CD4-positive, alpha-beta T cell treated with Interferon alpha-2 for 1 hour (primary cell): ENCODE results near the gene SUPT20HL1.

ENCODE experiments used
- DNase-seq, 2 donors: peaks; one replicate each; pipeline ENCODE4 v3.0.0-alpha.2; 2020 to 2022

The SUPT20HL1 gene

GRCh38 chrX:24399550-24399949 lies 39.1 kb downstream of the SUPT20HL1 start:
- no peak for DNase-seq

GRCh38 chrX:24405959-24406358 lies 45.5 kb downstream of the SUPT20HL1 start:
- DNase-seq = no peak
